Measurements from ENCODE around the gene SYNJ1. TPM values are rescaled to one million over a fixed set of nuclear protein-coding genes. Genes with fewer than 3 reads are reported as not detected.
"Not testable (repeated sequence)": the region's sequence is repeated elsewhere in the genome, so short reads cannot be mapped to it uniquely, and the experiment has no call there.

SYNJ1 gene
- total RNA-seq, 1 experiment from 2014 or later, result 10.5 TPM

DNA sequence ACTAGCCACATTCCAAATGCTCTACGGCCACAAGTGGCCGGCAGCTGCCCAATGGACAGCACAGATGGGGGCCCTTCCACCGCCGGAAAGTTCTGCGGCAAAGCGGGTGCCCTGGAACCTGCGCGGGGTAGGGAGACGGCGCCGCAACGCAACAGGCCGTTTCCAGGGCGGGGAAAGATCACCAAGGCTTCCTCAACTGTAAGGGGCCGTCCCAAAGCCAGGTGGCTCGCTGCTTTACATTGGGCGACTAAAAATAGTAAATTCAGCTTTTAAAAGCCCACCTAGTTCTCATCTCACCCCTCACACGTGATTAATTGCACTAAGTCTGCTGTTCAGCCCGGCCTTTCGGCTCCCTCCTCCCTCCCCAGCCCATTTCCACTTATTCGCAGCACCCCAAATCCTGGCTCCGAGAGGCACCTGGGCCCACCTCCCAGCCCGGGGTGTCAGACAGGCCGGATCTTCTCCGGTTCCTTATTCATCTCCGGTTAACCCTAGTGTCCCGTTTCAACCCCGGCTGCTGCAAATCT is 116.3 kb downstream of the SYNJ1 start:
- POLR2A ChIA-PET, result no interaction called here
- DNase-seq (ENCODE audit: low read depth, low spot score) (no peak), ATAC-seq (no peak)

DNA sequence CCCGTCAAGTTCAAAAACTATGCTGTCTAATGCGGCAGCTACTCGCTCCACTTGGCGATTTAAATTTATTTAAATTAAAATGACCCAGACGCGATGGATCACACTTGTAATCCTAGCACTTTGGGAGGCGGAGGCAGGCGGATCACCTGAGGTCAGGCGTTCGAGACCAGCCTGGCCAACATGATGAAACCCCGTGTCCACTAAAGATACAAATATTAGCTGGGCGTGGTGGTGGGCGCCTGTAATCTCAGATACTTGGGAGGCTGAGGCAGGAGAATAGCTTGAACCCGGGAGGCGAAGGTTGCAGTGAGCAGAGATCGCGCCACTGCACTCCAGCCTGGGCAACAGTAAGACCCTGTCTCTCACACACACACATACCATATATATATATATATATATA is 116.9 kb downstream of the SYNJ1 start:
- peaks cover 17% of the 10 kb centered on the region for H3K36me3 ChIP-seq (ENCODE audit: control insufficient read depth, insufficient read depth, low read length)
- intact Hi-C loops (cut with micrococcal nuclease; ENCODE audit: unreplicated experiment); CTCF ChIA-PET; BruUV-seq (replicated peaks); in situ Hi-C loops (cut with HindIII; ENCODE audit: low pct_unique_long_range_greater_than_20kb, low sequenced_read_pairs); H3K27me3 ChIP-seq (ENCODE audit: control insufficient read depth, insufficient read depth, low read length); DNase-seq (ENCODE audit: low read depth, low spot score); H3K4me1 ChIP-seq (ENCODE audit: control insufficient read depth, insufficient read depth, low read length); ATAC-seq; H3K9me3 ChIP-seq (ENCODE audit: control insufficient read depth, insufficient read depth, low read depth, low read length): not testable (repeated sequence)
- peak overlapping the region; percentile 49 to 92 for H3K4me3 ChIP-seq (ENCODE audit: low read depth in 2 of 2, low read length in 2 of 2)
- H3K27ac ChIP-seq (ENCODE audit: low read length), result peak overlapping the region; percentile 9; the same call in 1 of the 2 replicates
- POLR2A ChIA-PET, result interaction anchor here (0.6 kb wide), 1 partner anchor 982 kb away, joined by 4 read pairs; no protein-coding TSS in a partner anchor

More for the DNA sequence above, 116.3 kb downstream of the SYNJ1 start:
- intact Hi-C loops (cut with micrococcal nuclease; ENCODE audit: unreplicated experiment) (no loop called here), in situ Hi-C loops (cut with HindIII; ENCODE audit: low pct_unique_long_range_greater_than_20kb, low sequenced_read_pairs) (no loop called here)
- BruUV-seq (replicated peaks), result TSS peak; percentile 72
- TF ChIP-seq, protein P1, sequence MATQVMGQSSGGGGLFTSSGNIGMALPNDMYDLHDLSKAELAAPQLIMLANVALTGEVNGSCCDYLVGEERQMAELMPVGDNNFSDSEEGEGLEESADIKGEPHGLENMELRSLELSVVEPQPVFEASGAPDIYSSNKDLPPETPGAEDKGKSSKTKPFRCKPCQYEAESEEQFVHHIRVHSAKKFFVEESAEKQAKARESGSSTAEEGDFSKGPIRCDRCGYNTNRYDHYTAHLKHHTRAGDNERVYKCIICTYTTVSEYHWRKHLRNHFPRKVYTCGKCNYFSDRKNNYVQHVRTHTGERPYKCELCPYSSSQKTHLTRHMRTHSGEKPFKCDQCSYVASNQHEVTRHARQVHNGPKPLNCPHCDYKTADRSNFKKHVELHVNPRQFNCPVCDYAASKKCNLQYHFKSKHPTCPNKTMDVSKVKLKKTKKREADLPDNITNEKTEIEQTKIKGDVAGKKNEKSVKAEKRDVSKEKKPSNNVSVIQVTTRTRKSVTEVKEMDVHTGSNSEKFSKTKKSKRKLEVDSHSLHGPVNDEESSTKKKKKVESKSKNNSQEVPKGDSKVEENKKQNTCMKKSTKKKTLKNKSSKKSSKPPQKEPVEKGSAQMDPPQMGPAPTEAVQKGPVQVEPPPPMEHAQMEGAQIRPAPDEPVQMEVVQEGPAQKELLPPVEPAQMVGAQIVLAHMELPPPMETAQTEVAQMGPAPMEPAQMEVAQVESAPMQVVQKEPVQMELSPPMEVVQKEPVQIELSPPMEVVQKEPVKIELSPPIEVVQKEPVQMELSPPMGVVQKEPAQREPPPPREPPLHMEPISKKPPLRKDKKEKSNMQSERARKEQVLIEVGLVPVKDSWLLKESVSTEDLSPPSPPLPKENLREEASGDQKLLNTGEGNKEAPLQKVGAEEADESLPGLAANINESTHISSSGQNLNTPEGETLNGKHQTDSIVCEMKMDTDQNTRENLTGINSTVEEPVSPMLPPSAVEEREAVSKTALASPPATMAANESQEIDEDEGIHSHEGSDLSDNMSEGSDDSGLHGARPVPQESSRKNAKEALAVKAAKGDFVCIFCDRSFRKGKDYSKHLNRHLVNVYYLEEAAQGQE (IDR thresholded peaks at IDR 0.05; ENCODE audit: insufficient read depth in 1 of 2, low read depth in 2 of 2, low read length in 1 of 2), result no peak
- TF ChIP-seq SIN3A (IDR thresholded peaks at IDR 0.05; ENCODE audit: borderline replicate concordance, insufficient read depth, low read depth, low read length) (no peak), POLR2AphosphoS5 (IDR thresholded peaks at IDR 0.05; ENCODE audit: low read depth, low read length) (no peak), TCF7L2 (IDR thresholded peaks at IDR 0.05; ENCODE audit: low read depth, low read length) (no peak), CTCF (IDR thresholded peaks at IDR 0.05) (no peak)
- Histone ChIP-seq H3K27ac (ENCODE audit: low read length) (peak overlapping the region; percentile 91), H3K4me3 (ENCODE audit: low read depth in 2 of 2, low read length in 2 of 2) (peak overlapping the region; percentile 92 to 93), H3K4me1 (ENCODE audit: control insufficient read depth, insufficient read depth, low read length) (no peaks in the 10 kb centered on the region; the same call in none of the 2 replicates), H3K36me3 (ENCODE audit: control insufficient read depth, insufficient read depth, low read length) (peaks cover 14% of the 10 kb centered on the region), H3K9me3 (ENCODE audit: control insufficient read depth, insufficient read depth, low read depth, low read length) (no peaks in the 10 kb centered on the region), H3K27me3 (ENCODE audit: control insufficient read depth, insufficient read depth, low read length) (no peaks in the 10 kb centered on the region)
- CTCF ChIA-PET, result no interaction called here

- DNase-seq (ENCODE audit: low read depth, low spot score) (no peak), ATAC-seq (no peak)
- H3K9me3 ChIP-seq (ENCODE audit: control insufficient read depth, insufficient read depth, low read depth, low read length), result no peaks in the 10 kb centered on the region
- H3K27ac ChIP-seq (ENCODE audit: low read length), result no peak overlapping the region
- POLR2A ChIA-PET, result no interaction called here
- H3K27me3 ChIP-seq (ENCODE audit: control insufficient read depth, insufficient read depth, low read length), result no peaks in the 10 kb centered on the region
- H3K36me3 ChIP-seq (ENCODE audit: control insufficient read depth, insufficient read depth, low read length), result peaks cover 17% of the 10 kb centered on the region
- no peak overlapping the region for H3K4me3 ChIP-seq (ENCODE audit: low read depth in 2 of 2, low read length in 2 of 2)
- BruUV-seq (replicated peaks), result TSS peak; percentile 47
- intact Hi-C loops (cut with micrococcal nuclease; ENCODE audit: unreplicated experiment) (no loop called here), in situ Hi-C loops (cut with HindIII; ENCODE audit: low pct_unique_long_range_greater_than_20kb, low sequenced_read_pairs) (no loop called here)
- CTCF ChIA-PET, result no interaction called here
- H3K4me1 ChIP-seq (ENCODE audit: control insufficient read depth, insufficient read depth, low read length), result no peaks in the 10 kb centered on the region; the same call in none of the 2 replicates
- TF ChIP-seq TCF7L2 (IDR thresholded peaks at IDR 0.05; ENCODE audit: low read depth, low read length), result no peak
- TF ChIP-seq SIN3A (IDR thresholded peaks at IDR 0.05; ENCODE audit: borderline replicate concordance, insufficient read depth, low read depth, low read length), result no peak
- no peak for TF ChIP-seq CTCF (IDR thresholded peaks at IDR 0.05)
- TF ChIP-seq, protein P1 (IDR thresholded peaks at IDR 0.05; ENCODE audit: insufficient read depth in 1 of 2, low read depth in 2 of 2, low read length in 1 of 2), result no peak
- no peak for TF ChIP-seq POLR2AphosphoS5 (IDR thresholded peaks at IDR 0.05; ENCODE audit: low read depth, low read length)
Measured at GRCh38 chr21:32608851-32609250, 119.0 kb downstream of the SYNJ1 start.
